ENCODE results near the gene TMEM40.

Gene TMEM40

GRCh38 chr3:12774619-12775018 lies 15.6 kb upstream of the TMEM40 start:
- Histone ChIP-seq H2AFZ (ENCODE audit: low read length) (no peak overlapping the region), H3K27me3 (ENCODE audit: insufficient read depth, low read length, poor library complexity, severe bottlenecking) (no peaks in the 10 kb centered on the region), H3K4me2 (ENCODE audit: low read depth, low read length, poor library complexity, severe bottlenecking) (no peak overlapping the region), H3K36me3 (ENCODE audit: insufficient read depth, low read length) (no peaks in the 10 kb centered on the region), H3K9me2 (replicated peaks; ENCODE audit: low read depth, low read length) (no peaks in the 10 kb centered on the region), H3K4me1 (ENCODE audit: insufficient read depth, low read length, poor library complexity, severe bottlenecking) (no peaks in the 10 kb centered on the region), H3F3A (ENCODE audit: low read depth) (no peaks in the 10 kb centered on the region), H3K9me3 (ENCODE audit: insufficient read depth, low read depth, low read length) (no peaks in the 10 kb centered on the region), H3K79me2 (ENCODE audit: insufficient read depth, low read length) (no peaks in the 10 kb centered on the region), H4K20me1 (ENCODE audit: insufficient read depth, low read length, poor library complexity, severe bottlenecking) (no peaks in the 10 kb centered on the region), H3K9ac (ENCODE audit: low read depth, low read length, poor library complexity, severe bottlenecking) (no peak overlapping the region), H3K4me3 (ENCODE audit: low read length, poor library complexity, severe bottlenecking) (no peak overlapping the region)
- TF ChIP-seq CTCF (conservative IDR thresholded peaks at IDR 0.05; ENCODE audit: low read length), result no peak
- no peak for TF ChIP-seq EZH2phosphoT487 (IDR thresholded peaks at IDR 0.05; ENCODE audit: borderline replicate concordance)

- Histone ChIP-seq H3K9me2 (replicated peaks; ENCODE audit: low read depth, low read length) (no peaks in the 10 kb centered on the region), H3K9me3 (ENCODE audit: insufficient read depth, low read depth, low read length) (no peaks in the 10 kb centered on the region), H3K4me1 (ENCODE audit: insufficient read depth, low read length, poor library complexity, severe bottlenecking) (no peaks in the 10 kb centered on the region), H2AFZ (ENCODE audit: low read length) (no peak overlapping the region), H3K27me3 (ENCODE audit: insufficient read depth, low read length, poor library complexity, severe bottlenecking) (no peaks in the 10 kb centered on the region), H3K4me2 (ENCODE audit: low read depth, low read length, poor library complexity, severe bottlenecking) (no peak overlapping the region), H3K9ac (ENCODE audit: low read depth, low read length, poor library complexity, severe bottlenecking) (no peak overlapping the region), H3K79me2 (ENCODE audit: insufficient read depth, low read length) (no peaks in the 10 kb centered on the region), H3F3A (ENCODE audit: low read depth) (no peaks in the 10 kb centered on the region), H4K20me1 (ENCODE audit: insufficient read depth, low read length, poor library complexity, severe bottlenecking) (no peaks in the 10 kb centered on the region), H3K36me3 (ENCODE audit: insufficient read depth, low read length) (no peaks in the 10 kb centered on the region), H3K4me3 (ENCODE audit: low read length, poor library complexity, severe bottlenecking) (no peak overlapping the region)
- TF ChIP-seq EZH2phosphoT487 (IDR thresholded peaks at IDR 0.05; ENCODE audit: borderline replicate concordance), result no peak
- no peak for TF ChIP-seq CTCF (conservative IDR thresholded peaks at IDR 0.05; ENCODE audit: low read length)
Observed at GRCh38 chr3:12773710-12774086, 14.6 kb upstream of the TMEM40 start.

DNA sequence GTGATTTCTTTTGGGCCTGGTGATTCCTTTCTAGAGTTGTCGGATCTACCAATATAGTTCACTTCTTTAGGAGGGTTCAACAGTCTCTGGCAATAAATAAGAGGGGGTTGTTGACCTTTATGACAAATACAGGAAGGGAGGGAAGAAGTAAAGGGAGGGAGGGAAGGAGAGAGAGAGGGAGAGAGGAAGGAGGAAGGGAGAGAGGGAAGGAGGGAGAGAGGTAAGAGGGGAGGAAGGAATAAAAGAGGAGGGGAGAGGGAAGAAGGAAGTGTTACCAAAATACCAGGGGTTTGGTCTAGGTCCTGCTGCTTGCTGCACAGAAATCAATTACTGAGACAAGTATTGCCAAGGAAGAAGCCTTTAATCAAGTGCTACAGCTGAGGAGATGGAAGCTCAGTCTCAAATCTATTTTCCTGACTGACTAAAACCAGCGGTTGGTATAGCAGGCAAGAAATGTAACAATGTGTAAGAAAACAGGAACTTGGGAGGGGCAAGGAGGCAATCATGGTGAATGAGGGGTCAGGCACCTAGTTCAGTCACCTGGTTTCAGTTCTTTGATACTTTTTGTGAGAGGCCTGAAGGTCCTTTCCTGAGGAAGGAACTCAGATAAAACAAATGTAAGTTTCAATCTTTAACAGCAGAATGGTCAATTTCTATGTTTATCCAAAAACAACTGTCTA lies 14.1 kb upstream of the TMEM40 start:
- H3K4me3 ChIP-seq (ENCODE audit: low read length, poor library complexity, severe bottlenecking), result no peak overlapping the region
- H3F3A ChIP-seq (ENCODE audit: low read depth), result no peaks in the 10 kb centered on the region
- no peaks in the 10 kb centered on the region for H3K9me2 ChIP-seq (replicated peaks; ENCODE audit: low read depth, low read length)
- no peaks in the 10 kb centered on the region for H3K4me1 ChIP-seq (ENCODE audit: insufficient read depth, low read length, poor library complexity, severe bottlenecking)
- no peak overlapping the region for H2AFZ ChIP-seq (ENCODE audit: low read length)
- no peak overlapping the region for H3K9ac ChIP-seq (ENCODE audit: low read depth, low read length, poor library complexity, severe bottlenecking)
- no peaks in the 10 kb centered on the region for H3K36me3 ChIP-seq (ENCODE audit: insufficient read depth, low read length)
- no peak overlapping the region for H3K4me2 ChIP-seq (ENCODE audit: low read depth, low read length, poor library complexity, severe bottlenecking)
- no peaks in the 10 kb centered on the region for H3K79me2 ChIP-seq (ENCODE audit: insufficient read depth, low read length)
- H4K20me1 ChIP-seq (ENCODE audit: insufficient read depth, low read length, poor library complexity, severe bottlenecking), result no peaks in the 10 kb centered on the region
- H3K27me3 ChIP-seq (ENCODE audit: insufficient read depth, low read length, poor library complexity, severe bottlenecking), result no peaks in the 10 kb centered on the region
- TF ChIP-seq EZH2phosphoT487 (IDR thresholded peaks at IDR 0.05; ENCODE audit: borderline replicate concordance), result no peak
- no peak for TF ChIP-seq CTCF (conservative IDR thresholded peaks at IDR 0.05; ENCODE audit: low read length)
- H3K9me3 ChIP-seq (ENCODE audit: insufficient read depth, low read depth, low read length), result no peaks in the 10 kb centered on the region
